ENCODE results near the gene PRDX3.

- TF ChIP-seq EGR1 (IDR thresholded peaks at IDR 0.05) (no peak), EP300 (IDR thresholded peaks at IDR 0.05; ENCODE audit: borderline replicate concordance) (no peak), CREB1 (IDR thresholded peaks at IDR 0.05; ENCODE audit: low read depth) (no peak), YY1 (IDR thresholded peaks at IDR 0.05; ENCODE audit: low read depth) (no peak), NFIC (IDR thresholded peaks at IDR 0.05) (0 out of 2 replicates have a peak, but pooled peaks have one; percentile 6), ZBTB7A (IDR thresholded peaks at IDR 0.05; ENCODE audit: low read depth) (no peak), TAF1 (IDR thresholded peaks at IDR 0.05; ENCODE audit: low read depth) (peak; percentile 54; the same call in 1 of the 2 replicates), REST (IDR thresholded peaks at IDR 0.05; ENCODE audit: low read depth) (no peak), MAX (IDR thresholded peaks at IDR 0.05) (no peak; the same call in 1 of the 2 replicates), RAD21 (IDR thresholded peaks at IDR 0.05; ENCODE audit: low read depth) (no peak), CEBPB (IDR thresholded peaks at IDR 0.05) (no peak), USF1 (IDR thresholded peaks at IDR 0.05) (no peak), FOXM1 (IDR thresholded peaks at IDR 0.05; ENCODE audit: borderline replicate concordance, low read depth) (no peak), TCF12 (IDR thresholded peaks at IDR 0.05; ENCODE audit: low read depth) (no peak)
These were observed 28.7 kb upstream of the PRDX3 start, which contains the start of gene GRK5 for GRCh38 chr10:119207366-119207666.

Data from Ishikawa (cell line).